T-cell (primary cell): ENCODE data around the gene ZNF292. TPM values are rescaled to one million over a fixed set of nuclear protein-coding genes. Genes with fewer than 3 reads are reported as not detected.
A peak's percentile ranks its signal among the peaks of the same experiment; 100 is the strongest.

ENCODE experiments used
- ATAC-seq, 4 experiments: fragments of 200-7000 bp in 3 of 4; fragments of 150-1000 bp in 1 of 4; cut with Tn5 transposase; replicated peaks in 1 of 4; 1 replicate in 3 of 4; 2 replicates in 1 of 4; pipeline ENCODE4 v1.10.0; 2021; ENCODE audit warnings: moderate library complexity in 3 of 4, mild to moderate bottlenecking in 2 of 4, moderate number of reproducible peaks in 1 of 4
- CTCF ChIA-PET, 2 donors: fragments of 300-600 bp; sonication (Branson Sonifier 250); formaldehyde crosslinking; loops; one replicate each; lab custom pipeline; 2022; ENCODE audit warnings: antibody characterized with exemption in 2 of 2; lab: Charles Lee
- POLR2A ChIA-PET, 2 donors: fragments of 300-600 bp; sonication (Branson Sonifier 250); formaldehyde crosslinking; loops; one replicate each; lab custom pipeline; 2022; ENCODE audit warnings: antibody characterized with exemption in 2 of 2; lab: Charles Lee
- DNase-seq, 35 experiments: peaks; one replicate each; pipeline versions ENCODE4 v3.0.0 to v3.0.0-alpha.2; 2013 to 2023
- H3K27ac ChIP-seq: one replicate; pipeline ENCODE4 v1.5.1; 2013; ENCODE audit warnings: low read length
- H3K27me3 ChIP-seq, 2 experiments: replicated peaks in 1 of 2; 1 replicate in 1 of 2; 2 replicates in 1 of 2; pipeline versions ENCODE4 v1.6.1 to v1.7.0; 2013; ENCODE audit warnings: low read length in 1 of 2, mixed read lengths in 1 of 2; ENCODE audit not compliant: control insufficient read depth in 2 of 2, insufficient read depth in 2 of 2; ENCODE audit errors: extremely low read depth in 1 of 2
- H3K36me3 ChIP-seq, 2 donors: 1 replicate in 1 of 2; 2 replicates in 1 of 2; pipeline versions ENCODE4 v1.6.1 to v1.7.0; 2013; ENCODE audit warnings: low read length in 1 of 2; ENCODE audit not compliant: control insufficient read depth in 2 of 2, insufficient read depth in 1 of 2; ENCODE audit errors: extremely low read depth in 1 of 2
- H3K4me1 ChIP-seq, 2 experiments: 1 replicate in 1 of 2; 2 replicates in 1 of 2; pipeline versions ENCODE4 v1.6.1 to v1.7.0; 2013; ENCODE audit warnings: low read length in 2 of 2, mixed read lengths in 1 of 2; ENCODE audit not compliant: insufficient read depth in 2 of 2, control insufficient read depth in 1 of 2; ENCODE audit errors: extremely low read depth in 1 of 2
- H3K4me3 ChIP-seq, 2 donors: 1 replicate in 1 of 2; 2 replicates in 1 of 2; pipeline versions ENCODE4 v1.5.1 to v1.7.0; 2013; ENCODE audit warnings: mild to moderate bottlenecking in 2 of 2, low read length in 1 of 2, moderate library complexity in 1 of 2; ENCODE audit not compliant: control insufficient read depth in 1 of 2; ENCODE audit errors: extremely low read depth in 1 of 2
- H3K9me3 ChIP-seq: 2 replicates; pipeline ENCODE4 v1.7.0; 2013
- H3K27ac Mint-ChIP-seq, 2 donors: one replicate each; pipeline ENCODE4 v1.8.0; 2020 to 2021; ENCODE audit warnings: mild to moderate bottlenecking in 2 of 2, mixed read lengths in 2 of 2
- H3K27me3 Mint-ChIP-seq, 2 donors: one replicate each; pipeline ENCODE4 v1.8.0; 2021 to 2022; ENCODE audit warnings: mixed read lengths in 2 of 2
- H3K36me3 Mint-ChIP-seq: one replicate; pipeline ENCODE4 v1.8.0; 2021; ENCODE audit warnings: mixed read lengths
- H3K4me1 Mint-ChIP-seq, 3 donors: one replicate each; pipeline ENCODE4 v1.8.0; 2020 to 2022; ENCODE audit warnings: mixed read lengths in 3 of 3, mild to moderate bottlenecking in 1 of 3
- H3K4me3 Mint-ChIP-seq, 3 donors: one replicate each; pipeline ENCODE4 v1.8.0; 2020 to 2022; ENCODE audit warnings: mild to moderate bottlenecking in 3 of 3, mixed read lengths in 3 of 3, moderate library complexity in 3 of 3
- H3K9me3 Mint-ChIP-seq, 3 donors: one replicate each; pipeline ENCODE4 v1.8.0; 2020 to 2022; ENCODE audit warnings: mixed read lengths in 3 of 3
- WGBS: methylation state at CpG from one replicate; pipeline ENCODE4 v1.1.5; 2013; ENCODE audit warnings: missing lambda C conversion rate; ENCODE audit not compliant: insufficient coverage; 5-methylcytosine and 5-hydroxymethylcytosine counted together
- total RNA-seq, 35 experiments: library from RNA in 6 of 35; stranded (reverse) in 6 of 35; fragments of 120-200 nt in 1 of 35; gene quantifications; one replicate each; pipeline versions ENCODE4 v1.2.1 to v1.2.4 and lab custom pipeline; 2013 to 2026

Gene ZNF292
- total RNA-seq, 5 donors from 2014 or later (not counting 1 experiment from before 2014, with no cell fraction given): 57.7 to 81.5 (median 66.1) TPM

GRCh38 chr6:87241304-87241703 lies 85.9 kb downstream of the ZNF292 start:
- 78% methylated on average over 1 of the region's 5 CpGs for whole genome bisulfite sequencing
- peaks cover 1 to 23% of the 10 kb centered on the region in 2 donors for H3K36me3 ChIP-seq

GRCh38 chr6:87242311-87242710 lies 86.9 kb downstream of the ZNF292 start:
- ATAC-seq: no peak
- H3K27me3 Mint-ChIP-seq: no peaks in the 10 kb centered on the region
- no peak overlapping the region for H3K27ac Mint-ChIP-seq
- Histone ChIP-seq H3K9me3 (no peaks in the 10 kb centered on the region), H3K4me3 (no peak overlapping the region), H3K27me3 (no peaks in the 10 kb centered on the region), H3K4me1 (no peaks in the 10 kb centered on the region), H3K27ac (no peak overlapping the region), H3K36me3 (peaks cover 3 to 33% of the 10 kb centered on the region in 2 donors)
- peaks cover 26% of the 10 kb centered on the region for H3K36me3 Mint-ChIP-seq
- H3K4me1 Mint-ChIP-seq: no peaks in the 10 kb centered on the region
- CTCF ChIA-PET: no interaction called here
- POLR2A ChIA-PET: interaction anchor here in 1 of 2 donors (0.6 kb wide), 1 partner anchor 347 kb away, joined by 3 read pairs; no protein-coding TSS in a partner anchor
- no peak for DNase-seq
- no peak overlapping the region for H3K4me3 Mint-ChIP-seq
- WGBS: 100% methylated on average over 1 of the region's 4 CpGs
- H3K9me3 Mint-ChIP-seq: no peaks in the 10 kb centered on the region

More at GRCh38 chr6:87241304-87241703, 85.9 kb downstream of the ZNF292 start:
- H3K4me3 ChIP-seq: no peak overlapping the region
- ChIA-PET CTCF (interaction anchor here (0.6 to 0.8 kb wide), 4 partner anchors 20 to 223 kb away, joined by 3 to 10 read pairs (median 4); partner anchors contain the start of gene SMIM8 (in 1 of the 2)), POLR2A (interaction anchor here in 1 of 2 donors (0.6 kb wide), 3 partner anchors 9 to 348 kb away, joined by 3 to 5 read pairs (median 3); no protein-coding TSS in a partner anchor)
- no peaks in the 10 kb centered on the region for H3K27me3 Mint-ChIP-seq
- H3K9me3 Mint-ChIP-seq: no peaks in the 10 kb centered on the region
- H3K36me3 Mint-ChIP-seq: peaks cover 21% of the 10 kb centered on the region
- ATAC-seq: no peak
- H3K27me3 ChIP-seq: no peaks in the 10 kb centered on the region
- no peaks in the 10 kb centered on the region for H3K4me1 Mint-ChIP-seq
- no peak overlapping the region for H3K27ac ChIP-seq
- no peaks in the 10 kb centered on the region for H3K4me1 ChIP-seq
- no peaks in the 10 kb centered on the region for H3K9me3 ChIP-seq
- DNase-seq: no peak
- no peak overlapping the region for H3K27ac Mint-ChIP-seq
- no peak overlapping the region for H3K4me3 Mint-ChIP-seq

- ChIA-PET CTCF (no interaction called here), POLR2A (no interaction called here)
- Histone ChIP-seq H3K27me3 (no peaks in the 10 kb centered on the region), H3K27ac (no peak overlapping the region), H3K4me1 (no peaks in the 10 kb centered on the region), H3K36me3 (peaks cover 10 to 42% of the 10 kb centered on the region in 2 donors), H3K4me3 (no peak overlapping the region), H3K9me3 (no peaks in the 10 kb centered on the region)
- no peaks in the 10 kb centered on the region for H3K4me1 Mint-ChIP-seq
- no peak for ATAC-seq
- H3K27me3 Mint-ChIP-seq: no peaks in the 10 kb centered on the region
- H3K27ac Mint-ChIP-seq: no peak overlapping the region
- H3K4me3 Mint-ChIP-seq: no peak overlapping the region
- no peak for DNase-seq
- peaks cover 31% of the 10 kb centered on the region for H3K36me3 Mint-ChIP-seq
- H3K9me3 Mint-ChIP-seq: no peaks in the 10 kb centered on the region
Observed at GRCh38 chr6:87243812-87244211, 88.4 kb downstream of the ZNF292 start.

GRCh38 chr6:87244380-87244779 lies 89.0 kb downstream of the ZNF292 start:
- POLR2A ChIA-PET: no interaction called here
- Mint-ChIP-seq H3K4me1 (no peaks in the 10 kb centered on the region), H3K27ac (no peak overlapping the region), H3K9me3 (no peaks in the 10 kb centered on the region), H3K36me3 (peaks cover 37% of the 10 kb centered on the region), H3K4me3 (no peak overlapping the region), H3K27me3 (no peaks in the 10 kb centered on the region)
- H3K27ac ChIP-seq: no peak overlapping the region
- H3K4me3 ChIP-seq: no peak overlapping the region
- H3K4me1 ChIP-seq: no peaks in the 10 kb centered on the region
- DNase-seq (no peak), ATAC-seq (no peak)
- H3K9me3 ChIP-seq: no peaks in the 10 kb centered on the region
- CTCF ChIA-PET: no interaction called here
- peaks cover 10 to 47% of the 10 kb centered on the region in 2 donors for H3K36me3 ChIP-seq
- H3K27me3 ChIP-seq: no peaks in the 10 kb centered on the region

- DNase-seq (no peak), ATAC-seq (no peak)
- Histone ChIP-seq H3K4me3 (no peak overlapping the region), H3K9me3 (no peaks in the 10 kb centered on the region), H3K27ac (no peak overlapping the region), H3K27me3 (no peaks in the 10 kb centered on the region), H3K36me3 (peaks cover 10 to 48% of the 10 kb centered on the region in 2 donors), H3K4me1 (no peaks in the 10 kb centered on the region)
- Mint-ChIP-seq H3K36me3 (peaks cover 57% of the 10 kb centered on the region), H3K4me3 (no peak overlapping the region), H3K4me1 (no peaks in the 10 kb centered on the region), H3K27me3 (no peaks in the 10 kb centered on the region), H3K9me3 (no peaks in the 10 kb centered on the region), H3K27ac (no peak overlapping the region)
- POLR2A ChIA-PET: interaction anchor here (0.5 to 0.6 kb wide), 4 partner anchors 9 to 109 kb away, joined by 3 to 7 read pairs (median 5); no protein-coding TSS in a partner anchor
- CTCF ChIA-PET: interaction anchor here in 1 of 2 donors (0.6 kb wide), 1 partner anchor 339 kb away, joined by 3 read pairs; the partner anchor contains the start of gene RARS2
Observed at GRCh38 chr6:87250019-87250418, 94.7 kb downstream of the ZNF292 start.

GRCh38 chr6:87251225-87251624 lies 95.9 kb downstream of the ZNF292 start:
- H3K27me3 Mint-ChIP-seq: no peaks in the 10 kb centered on the region
- H3K9me3 Mint-ChIP-seq: no peaks in the 10 kb centered on the region
- Histone ChIP-seq H3K9me3 (no peaks in the 10 kb centered on the region), H3K4me1 (no peaks in the 10 kb centered on the region), H3K27me3 (no peaks in the 10 kb centered on the region), H3K36me3 (peaks cover 14 to 56% of the 10 kb centered on the region in 2 donors), H3K4me3 (no peak overlapping the region), H3K27ac (no peak overlapping the region)
- H3K4me1 Mint-ChIP-seq: no peaks in the 10 kb centered on the region
- H3K27ac Mint-ChIP-seq: peak overlapping the region in 1 of 2 donors; percentile 1
- DNase-seq: no peak
- CTCF ChIA-PET: interaction anchor here in 1 of 2 donors (1.2 kb wide), 1 partner anchor 89 kb away, joined by 3 read pairs; no protein-coding TSS in a partner anchor
- no peak for ATAC-seq
- WGBS: no CpG with 5 or more reads among the region's 1 CpG
- H3K36me3 Mint-ChIP-seq: peaks cover 68% of the 10 kb centered on the region
- POLR2A ChIA-PET: no interaction called here
- H3K4me3 Mint-ChIP-seq: no peak overlapping the region
